SH-SY5Y (cell line): Measurements from ENCODE around the gene SLC37A2.

Source experiments
- GATA2 ChIP-seq: IDR thresholded peaks from 2 replicates; pipeline ENCODE4 v1.6.1; 2011; ENCODE audit warnings: mild to moderate bottlenecking, low read depth, low read length
- GATA3 ChIP-seq: IDR thresholded peaks from 2 replicates; pipeline ENCODE4 v1.6.1; 2011; ENCODE audit warnings: low read depth, mild to moderate bottlenecking, low read length, moderate library complexity

SLC37A2 gene

GRCh38 chr11:125062931-125063428 is at the start of gene SLC37A2:
TSS of gene SLC37A2 (plus strand) at chr11:125063305. CDS start at chr11:125063368, 63 bp downstream.
- TF ChIP-seq GATA2 (no peak), GATA3 (no peak)

GRCh38 chr11:125016413-125016812 is 46.7 kb upstream of the SLC37A2 start:
- TF ChIP-seq GATA3: no peak
- no peak for TF ChIP-seq GATA2

DNA sequence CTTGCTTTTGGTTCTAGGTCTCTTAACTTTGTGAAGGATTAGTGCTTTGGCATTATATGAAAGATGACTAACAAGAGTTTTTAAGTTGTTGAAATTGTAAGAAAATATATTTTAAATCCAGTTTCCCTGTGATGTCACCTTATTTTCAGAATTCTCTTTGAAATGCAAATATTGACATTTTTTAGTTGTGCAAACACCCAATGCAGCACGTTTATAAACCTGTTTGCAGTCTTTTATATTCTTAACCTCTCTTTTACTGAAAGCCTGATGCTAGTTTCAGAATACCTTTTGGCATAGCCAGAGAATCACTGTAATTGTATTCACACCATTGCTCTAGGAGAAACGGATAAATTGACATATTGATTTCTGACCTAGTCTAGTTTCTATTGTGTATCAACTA is 42.8 kb upstream of the SLC37A2 start:
- TF ChIP-seq GATA2 (no peak), GATA3 (no peak)

- TF ChIP-seq GATA2 (no peak), GATA3 (no peak)
Observed at GRCh38 chr11:125022551-125022950, 40.6 kb upstream of the SLC37A2 start.

GRCh38 chr11:125025968-125026367 is 37.1 kb upstream of the SLC37A2 start:
- no peak for TF ChIP-seq GATA3
- TF ChIP-seq GATA2: no peak

DNA sequence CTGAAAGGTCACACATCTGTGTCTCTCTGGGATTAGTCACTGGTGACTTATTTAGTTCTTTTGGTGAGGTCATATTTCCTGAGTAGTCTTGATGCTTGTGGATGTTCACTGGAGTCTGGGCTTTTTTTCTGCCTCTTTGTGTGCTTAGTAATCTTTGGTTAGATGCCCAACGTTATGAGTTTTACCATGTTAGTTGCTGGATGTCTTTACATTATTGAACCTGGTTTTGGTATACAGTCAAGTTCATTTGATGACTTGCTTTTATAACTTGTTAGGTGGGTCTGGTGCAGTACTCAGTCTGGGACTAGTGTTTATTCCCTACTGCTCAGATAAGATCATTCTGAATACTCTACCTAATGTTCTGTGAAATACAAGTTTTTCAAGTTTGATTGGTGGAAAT is 26.2 kb upstream of the SLC37A2 start:
- TF ChIP-seq GATA2 (no peak), GATA3 (no peak)

DNA sequence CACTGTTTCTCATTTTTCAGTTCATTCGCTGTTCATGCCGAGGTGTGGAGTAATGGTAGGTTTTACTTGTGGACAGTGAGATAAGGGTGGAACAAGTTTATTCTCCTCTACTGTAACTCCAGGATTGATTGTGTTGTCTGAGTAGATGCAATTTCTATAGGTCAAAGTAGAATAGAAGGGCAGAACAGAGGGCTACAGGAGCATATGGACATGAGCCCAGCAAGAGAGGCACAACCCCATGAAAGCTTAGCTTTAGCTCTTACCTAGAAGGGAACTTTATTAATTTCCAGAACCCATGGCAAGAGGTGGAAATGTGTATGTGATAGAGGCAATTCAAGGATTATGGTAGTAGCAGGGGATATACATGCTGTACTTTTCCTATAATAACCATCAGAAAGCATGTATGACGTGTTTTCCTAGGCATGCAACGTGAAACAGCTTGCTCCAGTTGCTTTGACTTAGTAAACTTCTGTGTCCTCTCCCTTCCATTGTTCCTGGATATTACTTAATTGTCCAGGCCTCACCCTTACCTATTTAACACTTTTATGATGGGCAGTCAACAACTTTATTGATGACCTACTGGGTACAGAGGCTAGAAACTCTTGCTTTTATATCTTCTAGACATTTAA is 13.8 kb upstream of the SLC37A2 start:
- no peak for TF ChIP-seq GATA3
- no peak for TF ChIP-seq GATA2

DNA sequence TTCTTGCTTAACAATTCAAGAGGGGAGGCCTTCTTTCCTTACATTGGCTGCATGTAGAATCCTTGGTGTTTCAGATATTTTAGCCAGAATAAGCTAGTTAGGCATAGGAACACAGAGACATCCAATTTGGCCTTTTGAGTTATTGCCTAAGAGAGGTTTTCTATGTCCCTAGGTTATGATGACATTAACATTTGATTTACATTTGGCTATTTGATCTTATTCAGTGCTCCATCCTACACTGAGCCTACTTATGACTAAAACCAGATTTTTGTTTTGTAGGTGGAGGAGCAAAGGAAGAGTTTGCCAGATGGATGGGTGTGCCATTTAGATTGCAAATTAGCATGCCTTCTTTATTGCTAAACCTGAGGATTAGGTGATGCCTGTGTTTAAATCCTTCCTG is 11.1 kb upstream of the SLC37A2 start:
- TF ChIP-seq GATA3 (no peak), GATA2 (no peak)

DNA sequence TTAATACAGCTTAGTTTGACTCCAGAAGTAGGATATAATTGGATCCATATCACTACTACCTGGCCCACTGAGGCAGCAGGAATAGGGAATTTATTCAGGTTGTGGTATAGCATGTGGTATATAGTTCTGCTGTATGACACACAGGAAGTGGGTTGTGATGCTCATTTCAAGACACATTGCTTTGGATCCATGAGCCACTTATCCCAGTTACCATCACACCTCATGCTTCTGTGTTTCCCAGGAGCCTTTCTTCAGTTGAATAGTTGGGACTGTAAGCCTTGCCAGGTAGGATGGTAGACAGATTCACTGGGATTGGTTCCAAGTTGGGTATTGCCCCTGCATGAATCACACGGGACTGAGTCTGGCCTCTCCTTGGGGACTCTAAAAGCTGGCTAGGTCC is 9.9 kb upstream of the SLC37A2 start:
- no peak for TF ChIP-seq GATA2
- no peak for TF ChIP-seq GATA3

DNA sequence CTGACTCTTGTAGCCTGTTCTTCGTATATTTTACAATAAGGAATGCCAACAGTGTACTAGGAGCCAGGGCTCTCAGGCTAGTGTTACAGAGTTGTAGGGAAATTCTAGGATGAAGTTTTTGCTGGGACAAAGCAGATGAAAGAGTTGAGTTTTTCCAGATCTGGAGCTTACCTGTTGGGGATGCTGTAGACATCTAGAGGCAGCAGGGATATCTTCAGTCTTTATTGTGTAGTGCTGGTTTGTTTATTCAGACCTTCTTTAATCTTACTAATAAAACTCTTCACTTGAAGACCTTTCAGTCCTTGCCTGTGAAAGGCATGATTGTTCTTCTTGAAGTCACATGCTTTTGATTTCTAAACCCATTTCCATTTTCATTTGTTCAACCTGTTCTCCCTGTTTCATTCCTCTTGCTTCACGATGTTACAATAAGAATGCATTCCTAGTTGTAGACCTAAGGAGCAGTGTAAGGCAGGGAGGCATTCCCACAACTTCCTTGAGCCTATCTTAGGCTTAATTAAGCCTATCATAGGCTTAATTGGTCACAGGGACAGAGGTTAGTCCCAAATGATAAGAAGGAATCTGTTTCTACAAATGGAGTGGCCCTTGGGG is 7.9 kb upstream of the SLC37A2 start:
- TF ChIP-seq GATA2: no peak
- TF ChIP-seq GATA3: no peak

GRCh38 chr11:125056931-125057692 is 6.0 kb upstream of the SLC37A2 start:
- TF ChIP-seq GATA2: no peak
- no peak for TF ChIP-seq GATA3

DNA sequence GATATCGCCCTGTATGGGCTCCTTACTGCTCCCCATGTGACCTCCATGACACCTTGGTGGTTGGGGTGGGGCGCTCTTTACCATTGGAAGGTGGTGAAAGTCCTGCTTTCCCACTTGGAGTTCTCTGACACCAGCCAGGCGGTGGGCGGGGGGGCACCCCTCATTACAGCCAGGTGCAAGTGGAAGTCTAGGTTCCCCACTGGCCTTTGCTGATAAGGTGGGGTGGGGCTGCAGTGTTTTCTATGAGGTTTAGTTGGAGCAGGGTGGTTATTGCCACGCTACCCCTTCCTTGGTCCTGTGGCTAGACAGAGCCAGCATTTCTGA is 5.5 kb upstream of the SLC37A2 start:
- TF ChIP-seq GATA2: no peak
- TF ChIP-seq GATA3: no peak

GRCh38 chr11:125061281-125061680 is 1.8 kb upstream of the SLC37A2 start:
- no peak for TF ChIP-seq GATA3
- TF ChIP-seq GATA2: no peak

- TF ChIP-seq GATA2 (no peak), GATA3 (no peak)
Observed at GRCh38 chr11:125062218-125062930, 731 bp upstream of the SLC37A2 start.

- TF ChIP-seq GATA2 (no peak), GATA3 (no peak)
Observed at GRCh38 chr11:125063429-125064043, 431 bp downstream of the SLC37A2 start.

- TF ChIP-seq GATA3 (no peak), GATA2 (no peak)
Observed at GRCh38 chr11:125064070-125064469, 965 bp downstream of the SLC37A2 start.
